ENCODE data around the gene HDAC6.
"Not testable (repeated sequence)": the region's sequence is repeated elsewhere in the genome, so short reads cannot be mapped to it uniquely, and the experiment has no call there.

Gene HDAC6

GRCh38 chrX:48818866-48819265 is 17.0 kb downstream of the HDAC6 start:
- no peak; the same call in 2 of the 3 replicates for ATAC-seq
- TF ChIP-seq CREB5 (CRISPR knock-in tag; IDR thresholded peaks at IDR 0.05; ENCODE audit: low read depth) (no peak), ZNF8 (CRISPR knock-in tag; IDR thresholded peaks at IDR 0.05) (no peak), PATZ1 (CRISPR knock-in tag; IDR thresholded peaks at IDR 0.05; ENCODE audit: borderline replicate concordance) (no peak), POU6F1 (CRISPR knock-in tag; IDR thresholded peaks at IDR 0.05; ENCODE audit: borderline replicate concordance, low read depth) (no peak), TCF4 (CRISPR knock-in tag; IDR thresholded peaks at IDR 0.05; ENCODE audit: borderline replicate concordance) (no peak), ZC3H10 (CRISPR knock-in tag; IDR thresholded peaks at IDR 0.05) (no peak), RARB (CRISPR knock-in tag; IDR thresholded peaks at IDR 0.05) (no peak), ZFP30 (CRISPR knock-in tag; IDR thresholded peaks at IDR 0.05) (no peak)

- not testable (repeated sequence) for ATAC-seq
Measured at GRCh38 chrX:48819394-48819793, 17.5 kb downstream of the HDAC6 start.

GRCh38 chrX:48823053-48823452 is 21.2 kb downstream of the HDAC6 start:
- ATAC-seq = no peak
- no peak for TF ChIP-seq PPARA (CRISPR knock-in tag; IDR thresholded peaks at IDR 0.05; ENCODE audit: borderline replicate concordance)
- no peak for TF ChIP-seq ZNF70 (CRISPR knock-in tag; IDR thresholded peaks at IDR 0.05)
- TF ChIP-seq OSR1 (CRISPR knock-in tag; IDR thresholded peaks at IDR 0.05) = no peak
- no peak for TF ChIP-seq ZC3H10 (CRISPR knock-in tag; IDR thresholded peaks at IDR 0.05)
- no peak for TF ChIP-seq CSRNP3 (CRISPR knock-in tag; IDR thresholded peaks at IDR 0.05)
- no peak for TF ChIP-seq BACH2 (CRISPR knock-in tag; IDR thresholded peaks at IDR 0.05; ENCODE audit: borderline replicate concordance)
- no peak for TF ChIP-seq POU6F1 (CRISPR knock-in tag; IDR thresholded peaks at IDR 0.05; ENCODE audit: borderline replicate concordance, low read depth)

- ATAC-seq = no peak
- no peak for TF ChIP-seq ZFP3 (CRISPR knock-in tag; IDR thresholded peaks at IDR 0.05)
- no peak for TF ChIP-seq CREB5 (CRISPR knock-in tag; IDR thresholded peaks at IDR 0.05; ENCODE audit: low read depth)
- no peak for TF ChIP-seq ZFP30 (CRISPR knock-in tag; IDR thresholded peaks at IDR 0.05)
- TF ChIP-seq TCF4 (CRISPR knock-in tag; IDR thresholded peaks at IDR 0.05; ENCODE audit: borderline replicate concordance) = no peak
- no peak for TF ChIP-seq ESRRG (CRISPR knock-in tag; IDR thresholded peaks at IDR 0.05)
- TF ChIP-seq POU6F1 (CRISPR knock-in tag; IDR thresholded peaks at IDR 0.05; ENCODE audit: borderline replicate concordance, low read depth) = no peak
- no peak for TF ChIP-seq GLIS3 (CRISPR knock-in tag; IDR thresholded peaks at IDR 0.05)
- no peak for TF ChIP-seq PPARA (CRISPR knock-in tag; IDR thresholded peaks at IDR 0.05; ENCODE audit: borderline replicate concordance)
- TF ChIP-seq ARNTL (CRISPR knock-in tag; IDR thresholded peaks at IDR 0.05; ENCODE audit: borderline replicate concordance, low read depth) = no peak
- no peak for TF ChIP-seq ISL1 (CRISPR knock-in tag; IDR thresholded peaks at IDR 0.05)
- TF ChIP-seq ZNF565 (CRISPR knock-in tag; conservative IDR thresholded peaks at IDR 0.05; ENCODE audit: low read depth) = no peak
- TF ChIP-seq BACH2 (CRISPR knock-in tag; IDR thresholded peaks at IDR 0.05; ENCODE audit: borderline replicate concordance) = no peak
- TF ChIP-seq ZNF8 (CRISPR knock-in tag; IDR thresholded peaks at IDR 0.05) = no peak
- no peak for TF ChIP-seq RARB (CRISPR knock-in tag; IDR thresholded peaks at IDR 0.05)
- TF ChIP-seq SNAI2 (CRISPR knock-in tag; IDR thresholded peaks at IDR 0.05) = no peak
- no peak for TF ChIP-seq ZC3H10 (CRISPR knock-in tag; IDR thresholded peaks at IDR 0.05)
- no peak for TF ChIP-seq TOX (CRISPR knock-in tag; IDR thresholded peaks at IDR 0.05; ENCODE audit: borderline replicate concordance)
Measured at GRCh38 chrX:48824066-48824465, 22.2 kb downstream of the HDAC6 start.

All from SK-N-SH treated with all-trans-retinoic acid at 6 μM for 48 hours (cell line).